ENCODE results near the gene MPP2. TPM values are rescaled to one million over a fixed set of nuclear protein-coding genes. Genes with fewer than 3 reads are reported as not detected.
"Not testable (repeated sequence)": the region's sequence is repeated elsewhere in the genome, so short reads cannot be mapped to it uniquely, and the experiment has no call there.

Gene MPP2
- total and polyA plus RNA-seq, 2 donors (not counting 3 experiments of a cell fraction or from before 2014, with no cell fraction given) = 1.4 to 1.6 TPM

- H3K36me3 ChIP-seq (ENCODE audit: control insufficient read depth in 2 of 2, extremely low read depth in 1 of 2, insufficient read depth in 2 of 2, low read length in 2 of 2); DNase-seq (ENCODE audit: low read depth, low spot score); H2AFZ ChIP-seq (ENCODE audit: low read depth, low read length); H3K4me1 ChIP-seq (ENCODE audit: control insufficient read depth, extremely low read depth, insufficient read depth, low read length); H3K9me1 ChIP-seq (replicated peaks; ENCODE audit: control insufficient read depth, extremely low read depth, insufficient read depth, low read length); FAIRE-seq; H3K27ac ChIP-seq (ENCODE audit: insufficient read depth, low read depth, low read length); H3K9me3 ChIP-seq (replicated peaks; ENCODE audit: control insufficient read depth, insufficient read depth, low read length); H3K9ac ChIP-seq (replicated peaks; ENCODE audit: extremely low read depth, insufficient read depth, low read length); H3K79me2 ChIP-seq (ENCODE audit: control insufficient read depth, insufficient read depth, low read length); H4K20me1 ChIP-seq (replicated peaks; ENCODE audit: control insufficient read depth, extremely low read depth, insufficient read depth, low read length); BruUV-seq (replicated peaks); H3K4me3 ChIP-seq (replicated peaks in 1 of 3; ENCODE audit: insufficient read depth in 1 of 3, low read depth in 1 of 3, low read length in 3 of 3); dilution Hi-C loops (cut with MboI; ENCODE audit: extremely low pct_ligation_motif_present, low sequenced_read_pairs); H3K4me2 ChIP-seq (ENCODE audit: insufficient read depth, low read length); intact Hi-C loops (cut with micrococcal nuclease): not testable (repeated sequence)
- CTCF ChIA-PET = interaction anchor here (0.7 to 2.2 kb wide), 3 partner anchors 9 to 22 kb away, joined by 3 to 7 read pairs (median 5); partner anchors contain the start of gene CD300LG
- peaks cover 9 to 20% of the 10 kb centered on the region in 2 experiments for H3K27me3 ChIP-seq (ENCODE audit: control insufficient read depth in 2 of 2, insufficient read depth in 2 of 2, low read length in 2 of 2)
- POLR2A ChIA-PET = interaction anchor here (0.7 kb wide), 2 partner anchors 153 to 1777 kb away, joined by 5 read pairs; no protein-coding TSS in a partner anchor
Observed at GRCh38 chr17:43869031-43869430, 38.3 kb downstream of the MPP2 start.

DNA sequence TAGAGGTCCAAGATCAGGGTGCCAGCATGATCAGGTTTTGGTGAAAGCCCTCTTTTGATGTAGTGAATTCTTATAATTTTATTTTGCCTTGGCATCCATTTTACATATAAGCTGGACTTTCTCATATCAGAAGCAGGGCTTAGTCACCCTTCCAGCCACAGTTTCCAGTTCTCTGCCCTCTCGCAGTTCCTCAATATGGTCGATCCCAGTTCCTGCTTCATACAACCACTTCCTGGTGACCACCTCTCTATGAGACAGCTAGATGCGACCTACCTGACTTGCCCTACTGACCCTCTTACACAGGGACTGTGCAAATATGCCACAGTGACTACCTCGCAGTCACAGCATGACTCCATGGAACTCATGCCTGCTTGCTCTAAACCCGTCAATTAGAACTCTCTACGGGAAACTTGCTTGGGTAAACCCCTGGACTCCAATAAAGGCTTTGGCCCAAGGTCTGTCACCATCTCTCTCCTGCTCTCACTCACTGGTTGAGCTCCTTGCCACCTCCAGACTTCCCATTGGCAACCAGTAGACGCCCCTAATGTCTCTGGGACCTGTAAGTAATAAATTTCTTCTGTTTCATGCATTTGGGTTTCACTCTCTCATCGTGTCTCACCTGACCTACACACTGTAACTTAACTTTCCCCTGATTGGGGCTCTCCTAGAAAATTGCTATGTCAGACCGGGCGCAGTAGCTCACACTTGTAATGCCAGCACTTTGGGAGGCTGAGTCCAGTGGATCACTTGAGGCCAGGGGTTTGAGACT is 38.9 kb downstream of the MPP2 start:
- Histone ChIP-seq H3K9ac (replicated peaks; ENCODE audit: extremely low read depth, insufficient read depth, low read length) (no peak overlapping the region), H3K27me3 (ENCODE audit: control insufficient read depth in 2 of 2, insufficient read depth in 2 of 2, low read length in 2 of 2) (peaks cover 9 to 20% of the 10 kb centered on the region in 2 experiments), H3K9me3 (replicated peaks; ENCODE audit: control insufficient read depth, insufficient read depth, low read length) (no peaks in the 10 kb centered on the region), H3K4me3 (replicated peaks in 1 of 3; ENCODE audit: insufficient read depth in 1 of 3, low read depth in 1 of 3, low read length in 3 of 3) (no peak overlapping the region), H4K20me1 (replicated peaks; ENCODE audit: control insufficient read depth, extremely low read depth, insufficient read depth, low read length) (no peaks in the 10 kb centered on the region), H2AFZ (ENCODE audit: low read depth, low read length) (no peak overlapping the region), H3K9me1 (replicated peaks; ENCODE audit: control insufficient read depth, extremely low read depth, insufficient read depth, low read length) (no peaks in the 10 kb centered on the region), H3K36me3 (ENCODE audit: control insufficient read depth in 2 of 2, extremely low read depth in 1 of 2, insufficient read depth in 2 of 2, low read length in 2 of 2) (no peaks in the 10 kb centered on the region), H3K79me2 (ENCODE audit: control insufficient read depth, insufficient read depth, low read length) (no peaks in the 10 kb centered on the region), H3K27ac (ENCODE audit: insufficient read depth, low read depth, low read length) (no peak overlapping the region), H3K4me2 (ENCODE audit: insufficient read depth, low read length) (no peak overlapping the region), H3K4me1 (ENCODE audit: control insufficient read depth, extremely low read depth, insufficient read depth, low read length) (no peaks in the 10 kb centered on the region)
- TF ChIP-seq EZH2 (IDR thresholded peaks at IDR 0.05; ENCODE audit: borderline replicate concordance, low read depth, low read length, severe bottlenecking) = no peak
- TF ChIP-seq FOS (IDR thresholded peaks at IDR 0.05; ENCODE audit: borderline replicate concordance, insufficient read depth, low read length) = no peak
- no peak for TF ChIP-seq MYC (IDR thresholded peaks at IDR 0.05; ENCODE audit: low read depth, low read length)
- no peak for TF ChIP-seq POLR2AphosphoS5 (IDR thresholded peaks at IDR 0.05; ENCODE audit: insufficient read depth, low read depth, low read length)
- TF ChIP-seq, protein P1, sequence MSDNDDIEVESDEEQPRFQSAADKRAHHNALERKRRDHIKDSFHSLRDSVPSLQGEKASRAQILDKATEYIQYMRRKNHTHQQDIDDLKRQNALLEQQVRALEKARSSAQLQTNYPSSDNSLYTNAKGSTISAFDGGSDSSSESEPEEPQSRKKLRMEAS (IDR thresholded peaks at IDR 0.05; ENCODE audit: insufficient read depth, insufficient read length) = no peak
- POLR2A ChIA-PET = interaction anchor here (0.7 kb wide), 1 partner anchor 1777 kb away, joined by 5 read pairs; no protein-coding TSS in a partner anchor
- CTCF ChIA-PET = interaction anchor here (1.5 to 2.3 kb wide), 3 partner anchors 12 to 22 kb away, joined by 5 to 9 read pairs (median 7); partner anchors contain the start of gene CD300LG
- dilution Hi-C loops (cut with MboI; ENCODE audit: extremely low pct_ligation_motif_present, low sequenced_read_pairs) (no loop called here), intact Hi-C loops (cut with micrococcal nuclease) (no loop called here)
- FAIRE-seq (no peak), DNase-seq (ENCODE audit: low read depth, low spot score) (no peak)
- BruUV-seq (replicated peaks) = no TSS peak
